ENCODE results near the gene PRAMEF4.
"Not testable (repeated sequence)": the region's sequence is repeated elsewhere in the genome, so short reads cannot be mapped to it uniquely, and the experiment has no call there.

The PRAMEF4 gene

GRCh38 chr1:12886101-12886500 lies at the start of gene PRAMEF4:
TSS of gene PRAMEF4 (minus strand) at chr1:12886201. CDS start at chr1:12883394, 2,807 bp downstream.
- DNase-seq (ENCODE audit: low spot score) = not testable (repeated sequence)

- DNase-seq (ENCODE audit: low spot score) = not testable (repeated sequence)
These were observed 38.4 kb upstream of the PRAMEF4 start for GRCh38 chr1:12924368-12924767.

- DNase-seq (ENCODE audit: low spot score) = not testable (repeated sequence)
These were observed 35.7 kb upstream of the PRAMEF4 start for GRCh38 chr1:12921749-12922148.

- not testable (repeated sequence) for DNase-seq (ENCODE audit: low spot score)
These were observed 30.3 kb upstream of the PRAMEF4 start, which contains the start of gene PRAMEF7 for GRCh38 chr1:12916310-12916709. TSS of gene PRAMEF7 (plus strand) at chr1:12916610. CDS start at chr1:12917693, 1,083 bp downstream.

GRCh38 chr1:12903793-12904572 lies 18.0 kb upstream of the PRAMEF4 start:
- DNase-seq (ENCODE audit: low spot score) = not testable (repeated sequence)

GRCh38 chr1:12899186-12899585 lies 13.2 kb upstream of the PRAMEF4 start:
- DNase-seq (ENCODE audit: low spot score) = not testable (repeated sequence)

- DNase-seq (ENCODE audit: low spot score) = not testable (repeated sequence)
These were observed 12.2 kb upstream of the PRAMEF4 start, which contains the start of gene PRAMEF10 for GRCh38 chr1:12898170-12898569. TSS of gene PRAMEF10 (minus strand) at chr1:12898270. CDS start at chr1:12895847, 2,423 bp downstream.

GRCh38 chr1:12878453-12878852 lies 7.5 kb downstream of the PRAMEF4 start:
- not testable (repeated sequence) for DNase-seq (ENCODE audit: low spot score)

- not testable (repeated sequence) for DNase-seq (ENCODE audit: low spot score)
These were observed 22.7 kb downstream of the PRAMEF4 start for GRCh38 chr1:12863131-12863880.

GRCh38 chr1:12856786-12857185 lies 29.2 kb downstream of the PRAMEF4 start, which contains the start of gene PRAMEF2:
TSS of gene PRAMEF2 (plus strand) at chr1:12857086. CDS start at chr1:12859010, 1,924 bp downstream.
- not testable (repeated sequence) for DNase-seq (ENCODE audit: low spot score)

- no peak for DNase-seq (ENCODE audit: low spot score)
These were observed 34.2 kb downstream of the PRAMEF4 start for GRCh38 chr1:12851779-12852178.

GRCh38 chr1:12848620-12849019 lies 37.4 kb downstream of the PRAMEF4 start, which contains the start of gene HNRNPCL1:
TSS of gene HNRNPCL1 (minus strand) at chr1:12848720. CDS start at chr1:12848289, 431 bp downstream.
- not testable (repeated sequence) for DNase-seq (ENCODE audit: low spot score)

- not testable (repeated sequence) for DNase-seq (ENCODE audit: low spot score)
These were observed 52.8 kb downstream of the PRAMEF4 start for GRCh38 chr1:12833251-12833650.

GRCh38 chr1:12831310-12831709 lies 54.7 kb downstream of the PRAMEF4 start, which contains the start of gene PRAMEF11:
TSS of gene PRAMEF11 (minus strand) at chr1:12831410. CDS start at chr1:12828789, 2,621 bp downstream.
- not testable (repeated sequence) for DNase-seq (ENCODE audit: low spot score)

Measured in ecto neural progenitor cell (in vitro differentiated cells).